GM21447 (cell line): ENCODE data around the gene AIG1.
"Not testable (repeated sequence)": the region's sequence is repeated elsewhere in the genome, so short reads cannot be mapped to it uniquely, and the experiment has no call there.

Source experiments
- ATAC-seq: cut with Tn5 transposase; IDR thresholded peaks from one replicate; pipeline ENCODE4 v1.9.1; 2021; ENCODE audit not compliant: unreplicated experiment

The AIG1 gene, protein sequence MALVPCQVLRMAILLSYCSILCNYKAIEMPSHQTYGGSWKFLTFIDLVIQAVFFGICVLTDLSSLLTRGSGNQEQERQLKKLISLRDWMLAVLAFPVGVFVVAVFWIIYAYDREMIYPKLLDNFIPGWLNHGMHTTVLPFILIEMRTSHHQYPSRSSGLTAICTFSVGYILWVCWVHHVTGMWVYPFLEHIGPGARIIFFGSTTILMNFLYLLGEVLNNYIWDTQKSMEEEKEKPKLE

GRCh38 chr6:143060806-143061596, at the start of gene AIG1:
AIG1 (plus strand) TSS chr6:143060889; CDS start chr6:143060926, 37 bp downstream.
- peak; percentile 61 for ATAC-seq

GRCh38 chr6:143014764-143015163, 45.9 kb upstream of the AIG1 start:
- no peak for ATAC-seq

GRCh38 chr6:143015300-143015706, 45.4 kb upstream of the AIG1 start:
- no peak for ATAC-seq

DNA sequence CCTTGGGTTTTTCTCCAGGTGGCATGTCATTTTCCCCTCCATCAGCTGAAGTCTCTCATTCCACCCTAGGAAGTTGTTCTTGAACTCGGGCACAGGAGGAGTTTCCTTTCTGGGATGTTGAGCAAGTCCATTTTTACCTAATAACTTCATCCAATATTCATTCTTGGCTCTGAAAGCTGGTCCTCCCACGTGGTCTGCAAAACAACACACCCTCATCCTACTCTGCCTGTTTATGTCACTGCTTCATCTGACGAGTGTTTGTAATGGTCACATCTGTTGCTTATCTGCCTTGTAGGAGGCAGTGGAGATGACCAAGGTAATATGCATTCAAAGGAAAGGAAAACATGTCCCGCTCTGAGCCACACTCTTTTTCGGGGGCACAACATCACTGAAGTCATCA, 41.7 kb upstream of the AIG1 start:
- ATAC-seq, result no peak

DNA sequence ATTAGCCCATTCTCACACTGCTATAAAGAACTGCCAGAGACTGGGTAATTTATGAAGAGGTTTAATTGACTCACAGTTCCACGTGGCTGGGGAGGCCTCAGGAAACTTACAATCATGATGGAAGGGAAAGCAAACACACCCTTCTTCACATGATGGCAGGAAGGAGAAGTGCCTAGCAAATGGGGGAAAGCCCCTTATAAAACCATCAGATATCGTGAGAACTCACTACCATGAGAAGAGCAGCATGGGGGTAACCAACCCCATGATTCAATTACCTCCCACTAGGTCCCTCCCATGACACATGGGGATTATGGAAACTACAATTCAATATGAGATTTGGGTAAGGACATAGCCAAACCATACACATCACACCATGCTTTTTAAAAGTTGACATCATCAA, 39.8 kb upstream of the AIG1 start:
- ATAC-seq, result not testable (repeated sequence)

DNA sequence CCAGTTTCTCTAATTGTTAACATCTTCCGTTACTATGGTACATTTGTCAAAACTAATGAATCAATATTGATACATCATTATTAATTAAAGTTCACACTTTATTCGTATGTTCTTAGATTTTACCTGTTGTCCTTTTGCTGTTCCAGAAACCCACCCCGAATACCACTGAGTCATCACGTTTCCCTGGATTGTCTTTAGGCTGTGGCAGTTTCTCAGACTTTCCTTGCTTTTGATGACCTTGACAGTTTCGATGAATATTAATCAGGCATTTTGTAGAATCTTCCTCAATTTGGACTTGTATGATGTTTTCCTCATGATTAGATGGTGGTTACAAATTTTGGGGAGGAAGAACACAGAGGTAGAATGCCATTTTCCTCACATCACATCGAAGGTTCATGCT, 39.1 kb upstream of the AIG1 start:
- no peak for ATAC-seq

- ATAC-seq, result no peak
Measured at GRCh38 chr6:143022587-143022986, 38.1 kb upstream of the AIG1 start.

DNA sequence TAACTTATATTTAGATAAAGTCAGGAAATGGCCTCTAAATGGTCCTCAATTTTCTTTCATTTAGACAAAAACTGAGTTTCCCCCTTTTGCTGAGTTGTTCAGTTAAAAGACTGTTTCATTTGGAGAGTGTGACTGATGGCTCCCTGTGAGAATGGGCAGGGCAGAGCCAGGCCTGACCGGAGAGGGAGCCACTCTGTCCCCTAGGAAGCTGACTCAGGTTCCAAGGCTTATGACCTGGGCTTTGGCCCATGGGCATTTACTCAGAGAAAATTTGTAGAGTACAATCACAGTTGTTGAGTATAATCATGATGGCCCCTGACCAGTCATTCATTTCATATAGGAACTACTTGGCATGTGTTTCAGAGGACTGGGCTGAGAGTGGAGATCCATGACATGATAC, 37.0 kb upstream of the AIG1 start:
- no peak for ATAC-seq

- ATAC-seq, result no peak
Measured at GRCh38 chr6:143024977-143025376, 35.7 kb upstream of the AIG1 start.

GRCh38 chr6:143026696-143027449, 33.8 kb upstream of the AIG1 start:
- ATAC-seq, result no peak

- no peak for ATAC-seq
Measured at GRCh38 chr6:143034689-143035334, 25.9 kb upstream of the AIG1 start.

GRCh38 chr6:143037470-143037869, 23.2 kb upstream of the AIG1 start:
- no peak for ATAC-seq

GRCh38 chr6:143038833-143039232, 21.9 kb upstream of the AIG1 start:
- ATAC-seq, result no peak

- no peak for ATAC-seq
Measured at GRCh38 chr6:143039548-143039947, 21.1 kb upstream of the AIG1 start.

GRCh38 chr6:143040018-143040417, 20.7 kb upstream of the AIG1 start:
- ATAC-seq, result no peak

DNA sequence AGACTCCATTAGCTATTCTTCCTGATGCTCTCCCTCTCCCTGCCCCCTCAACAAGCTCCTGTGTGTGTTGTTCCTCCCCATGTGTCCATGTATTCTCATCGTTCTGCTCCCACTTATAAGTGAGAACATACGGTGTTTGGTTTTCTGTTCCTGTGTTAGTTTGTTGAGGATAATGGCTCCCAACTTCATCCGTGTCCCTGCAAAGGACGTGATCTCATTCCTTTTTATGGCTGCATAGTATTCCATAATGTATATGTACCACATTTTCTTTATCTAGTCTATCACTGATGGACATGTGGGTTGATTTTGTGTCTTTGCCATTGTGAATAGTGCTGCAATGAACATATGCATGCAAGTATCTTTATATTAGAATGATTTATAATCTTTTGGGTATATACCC, 16.3 kb upstream of the AIG1 start:
- not testable (repeated sequence) for ATAC-seq

GRCh38 chr6:143049611-143050010, 11.1 kb upstream of the AIG1 start:
- no peak for ATAC-seq

- ATAC-seq, result no peak
Measured at GRCh38 chr6:143050509-143050908, 10.2 kb upstream of the AIG1 start.

GRCh38 chr6:143052282-143052681, 8.4 kb upstream of the AIG1 start:
- ATAC-seq, result no peak

DNA sequence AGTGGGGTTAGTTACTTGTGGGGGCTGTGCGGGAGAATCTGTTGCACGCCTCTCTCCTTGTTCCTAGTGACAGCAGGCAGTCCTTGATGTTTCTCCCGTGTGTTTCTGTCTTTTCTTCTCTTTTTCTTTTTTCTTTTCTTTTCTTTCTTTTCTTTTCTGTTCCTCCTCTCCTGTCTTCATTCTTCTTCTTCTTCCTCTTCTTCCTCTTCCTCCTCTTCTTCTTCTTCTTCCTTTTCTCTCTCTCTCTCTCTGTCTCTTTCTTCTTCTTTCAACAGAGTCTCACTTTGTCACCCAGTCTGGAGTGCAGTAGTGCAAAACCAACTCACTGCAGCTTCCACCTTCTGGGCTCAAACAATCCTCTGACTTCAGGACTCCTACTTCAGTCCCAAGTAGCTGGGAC, 6.8 kb upstream of the AIG1 start:
- no peak for ATAC-seq

- ATAC-seq, result no peak
Measured at GRCh38 chr6:143054329-143054728, 6.4 kb upstream of the AIG1 start.
